ENCODE data around the gene BAK1. TPM values are rescaled to one million over a fixed set of nuclear protein-coding genes. Genes with fewer than 3 reads are reported as not detected.
"Not testable (repeated sequence)": the region's sequence is repeated elsewhere in the genome, so short reads cannot be mapped to it uniquely, and the experiment has no call there.

Gene BAK1
- total RNA-seq, 2 experiments from 2014 or later = 32.0 to 34.3 TPM

GRCh38 chr6:33613146-33613794, 33.2 kb upstream of the BAK1 start:
- no peak overlapping the region for H3K4me3 Mint-ChIP-seq
- no peak for DNase-seq
- H3K27ac Mint-ChIP-seq = no peak overlapping the region
- no peaks in the 10 kb centered on the region for H3K27me3 Mint-ChIP-seq
- H3K36me3 Mint-ChIP-seq = no peaks in the 10 kb centered on the region
- peaks cover 5% of the 10 kb centered on the region for H3K4me1 Mint-ChIP-seq
- H3K9me3 Mint-ChIP-seq = no peaks in the 10 kb centered on the region

- DNase-seq = no peak
- H3K4me1 Mint-ChIP-seq = no peaks in the 10 kb centered on the region
These were observed 31.0 kb upstream of the BAK1 start for GRCh38 chr6:33610779-33611732.

GRCh38 chr6:33610067-33610466, 30.0 kb upstream of the BAK1 start:
- H3K9me3 Mint-ChIP-seq = no peaks in the 10 kb centered on the region
- no peak overlapping the region for H3K27ac Mint-ChIP-seq
- no peaks in the 10 kb centered on the region for H3K27me3 Mint-ChIP-seq
- H3K4me3 Mint-ChIP-seq = no peak overlapping the region
- H3K36me3 Mint-ChIP-seq = no peaks in the 10 kb centered on the region
- no peaks in the 10 kb centered on the region for H3K4me1 Mint-ChIP-seq
- DNase-seq = no peak

More at GRCh38 chr6:33610779-33611732, 31.0 kb upstream of the BAK1 start:
- H3K4me3 Mint-ChIP-seq = no peak overlapping the region
- no peak overlapping the region for H3K27ac Mint-ChIP-seq
- no peaks in the 10 kb centered on the region for H3K27me3 Mint-ChIP-seq
- H3K9me3 Mint-ChIP-seq = no peaks in the 10 kb centered on the region
- H3K36me3 Mint-ChIP-seq = no peaks in the 10 kb centered on the region

- H3K36me3 Mint-ChIP-seq = no peaks in the 10 kb centered on the region
- H3K27me3 Mint-ChIP-seq = no peaks in the 10 kb centered on the region
- no peak overlapping the region for H3K27ac Mint-ChIP-seq
- DNase-seq = no peak
- no peaks in the 10 kb centered on the region for H3K4me1 Mint-ChIP-seq
- H3K9me3 Mint-ChIP-seq = no peaks in the 10 kb centered on the region
- H3K4me3 Mint-ChIP-seq = no peak overlapping the region
These were observed 29.5 kb upstream of the BAK1 start for GRCh38 chr6:33609528-33609927.

GRCh38 chr6:33609019-33609418, 28.9 kb upstream of the BAK1 start:
- no peaks in the 10 kb centered on the region for H3K4me1 Mint-ChIP-seq
- H3K4me3 Mint-ChIP-seq = no peak overlapping the region
- H3K27me3 Mint-ChIP-seq = no peaks in the 10 kb centered on the region
- DNase-seq = no peak
- H3K27ac Mint-ChIP-seq = no peak overlapping the region
- no peaks in the 10 kb centered on the region for H3K36me3 Mint-ChIP-seq
- no peaks in the 10 kb centered on the region for H3K9me3 Mint-ChIP-seq

GRCh38 chr6:33607784-33608161, 27.7 kb upstream of the BAK1 start:
- Mint-ChIP-seq H3K9me3 (no peaks in the 10 kb centered on the region), H3K36me3 (no peaks in the 10 kb centered on the region), H3K27me3 (no peaks in the 10 kb centered on the region), H3K4me3 (no peak overlapping the region), H3K4me1 (no peaks in the 10 kb centered on the region), H3K27ac (no peak overlapping the region)
- no peak for DNase-seq

GRCh38 chr6:33607126-33607783, 27.2 kb upstream of the BAK1 start:
- Mint-ChIP-seq H3K9me3 (no peaks in the 10 kb centered on the region), H3K36me3 (no peaks in the 10 kb centered on the region), H3K4me3 (no peak overlapping the region), H3K27me3 (no peaks in the 10 kb centered on the region), H3K4me1 (no peaks in the 10 kb centered on the region), H3K27ac (no peak overlapping the region)
- DNase-seq = no peak

GRCh38 chr6:33606642-33607041, 26.6 kb upstream of the BAK1 start:
- Mint-ChIP-seq H3K9me3 (no peaks in the 10 kb centered on the region), H3K36me3 (no peaks in the 10 kb centered on the region)
- no peak for DNase-seq

GRCh38 chr6:33604941-33605854, 25.1 kb upstream of the BAK1 start:
- Mint-ChIP-seq H3K4me1 (no peaks in the 10 kb centered on the region), H3K9me3 (no peaks in the 10 kb centered on the region), H3K27ac (no peak overlapping the region), H3K36me3 (no peaks in the 10 kb centered on the region), H3K4me3 (no peak overlapping the region), H3K27me3 (no peaks in the 10 kb centered on the region)
- DNase-seq = no peak

More at GRCh38 chr6:33606642-33607041, 26.6 kb upstream of the BAK1 start:
- Mint-ChIP-seq H3K4me3 (no peak overlapping the region), H3K4me1 (no peaks in the 10 kb centered on the region), H3K27ac (no peak overlapping the region), H3K27me3 (no peaks in the 10 kb centered on the region)

GRCh38 chr6:33602180-33602579, 22.1 kb upstream of the BAK1 start:
- DNase-seq = no peak
- Mint-ChIP-seq H3K36me3 (no peaks in the 10 kb centered on the region), H3K9me3 (no peaks in the 10 kb centered on the region), H3K27me3 (no peaks in the 10 kb centered on the region), H3K4me3 (no peak overlapping the region), H3K27ac (no peak overlapping the region), H3K4me1 (peaks cover 3% of the 10 kb centered on the region)

- H3K4me3 Mint-ChIP-seq = no peak overlapping the region
- no peak for DNase-seq
- H3K36me3 Mint-ChIP-seq = no peaks in the 10 kb centered on the region
- H3K4me1 Mint-ChIP-seq = peaks cover 11% of the 10 kb centered on the region
- H3K27ac Mint-ChIP-seq = no peak overlapping the region
- no peaks in the 10 kb centered on the region for H3K27me3 Mint-ChIP-seq
- H3K9me3 Mint-ChIP-seq = no peaks in the 10 kb centered on the region
These were observed 20.7 kb upstream of the BAK1 start for GRCh38 chr6:33600761-33601160.

- Mint-ChIP-seq H3K27ac (no peak overlapping the region), H3K4me1 (peaks cover 13% of the 10 kb centered on the region), H3K36me3 (no peaks in the 10 kb centered on the region), H3K9me3 (no peaks in the 10 kb centered on the region), H3K4me3 (no peak overlapping the region), H3K27me3 (no peaks in the 10 kb centered on the region)
- no peak for DNase-seq
These were observed 19.4 kb upstream of the BAK1 start for GRCh38 chr6:33599413-33599938.

GRCh38 chr6:33597551-33598322, 17.7 kb upstream of the BAK1 start:
- Mint-ChIP-seq H3K27me3 (no peaks in the 10 kb centered on the region), H3K9me3 (no peaks in the 10 kb centered on the region), H3K36me3 (no peaks in the 10 kb centered on the region), H3K4me1 (peaks cover 20% of the 10 kb centered on the region), H3K27ac (no peak overlapping the region), H3K4me3 (no peak overlapping the region)
- no peak for DNase-seq

GRCh38 chr6:33596894-33597293, 16.8 kb upstream of the BAK1 start:
- H3K4me3 Mint-ChIP-seq, H3K27ac Mint-ChIP-seq, DNase-seq, H3K36me3 Mint-ChIP-seq, H3K27me3 Mint-ChIP-seq, H3K9me3 Mint-ChIP-seq: not testable (repeated sequence)
- peaks cover 28% of the 10 kb centered on the region for H3K4me1 Mint-ChIP-seq

Measured in activated naive CD8-positive, alpha-beta T cell treated with anti-CD3 and anti-CD28 coated beads for 36 hours (primary cell).